ENCODE measurements around the gene MYBPC2.

MYBPC2 gene

GRCh38 chr19:50433201-50434180 is 799 bp downstream of the MYBPC2 start:
- H3K27me3 ChIP-seq (ENCODE audit: low read length), result no peaks in the 10 kb centered on the region

GRCh38 chr19:50434525-50434924 is 1.8 kb downstream of the MYBPC2 start:
- peaks cover 35% of the 10 kb centered on the region for H3F3A ChIP-seq (ENCODE audit: insufficient read depth)
- H3K27me3 ChIP-seq (ENCODE audit: low read length), result no peaks in the 10 kb centered on the region
- TF ChIP-seq CTCF (IDR thresholded peaks at IDR 0.05; ENCODE audit: insufficient read depth, low read length, poor library complexity, severe bottlenecking), result no peak
- H3K9ac ChIP-seq (ENCODE audit: low read length), result no peak overlapping the region
- no peak overlapping the region for H2AFZ ChIP-seq (ENCODE audit: low read depth, low read length, severe bottlenecking)
- no peaks in the 10 kb centered on the region for H3K9me2 ChIP-seq (replicated peaks; ENCODE audit: insufficient read depth, low read length)
- no peak overlapping the region for H3K4me2 ChIP-seq (ENCODE audit: low read depth, low read length, poor library complexity, severe bottlenecking)
- peak overlapping the region; percentile 70 for H3K27ac ChIP-seq (ENCODE audit: low read depth, low read length)
- no peak overlapping the region for H3K4me3 ChIP-seq (ENCODE audit: insufficient read depth, low read length, poor library complexity, severe bottlenecking)
- H3K79me2 ChIP-seq (ENCODE audit: insufficient read depth, low read length), result no peaks in the 10 kb centered on the region
- no peaks in the 10 kb centered on the region for H3K36me3 ChIP-seq (ENCODE audit: low read length)
- no peaks in the 10 kb centered on the region for H4K20me1 ChIP-seq (ENCODE audit: low read depth, low read length)
- H3K9me3 ChIP-seq (ENCODE audit: insufficient read depth, low read length), result no peaks in the 10 kb centered on the region

More at GRCh38 chr19:50433201-50434180, 799 bp downstream of the MYBPC2 start:
- Histone ChIP-seq H3K9me3 (ENCODE audit: insufficient read depth, low read length) (no peaks in the 10 kb centered on the region), H3K4me2 (ENCODE audit: low read depth, low read length, poor library complexity, severe bottlenecking) (peak overlapping the region; percentile 84), H3K9ac (ENCODE audit: low read length) (peak overlapping the region; percentile 54; the same call in 1 of the 2 replicates), H3K9me2 (replicated peaks; ENCODE audit: insufficient read depth, low read length) (no peaks in the 10 kb centered on the region), H3K79me2 (ENCODE audit: insufficient read depth, low read length) (no peaks in the 10 kb centered on the region), H3F3A (ENCODE audit: insufficient read depth) (peaks cover 45% of the 10 kb centered on the region), H3K27ac (ENCODE audit: low read depth, low read length) (peak overlapping the region; percentile 70), H3K36me3 (ENCODE audit: low read length) (no peaks in the 10 kb centered on the region), H4K20me1 (ENCODE audit: low read depth, low read length) (no peaks in the 10 kb centered on the region), H2AFZ (ENCODE audit: low read depth, low read length, severe bottlenecking) (no peak overlapping the region), H3K4me3 (ENCODE audit: insufficient read depth, low read length, poor library complexity, severe bottlenecking) (no peak overlapping the region)
- no peak for TF ChIP-seq CTCF (IDR thresholded peaks at IDR 0.05; ENCODE audit: insufficient read depth, low read length, poor library complexity, severe bottlenecking)
- no peak for TF ChIP-seq EZH2phosphoT487 (conservative IDR thresholded peaks at IDR 0.05; ENCODE audit: low read length)

GRCh38 chr19:50435221-50435620 is 2.5 kb downstream of the MYBPC2 start:
- Histone ChIP-seq H3K79me2 (ENCODE audit: insufficient read depth, low read length) (no peaks in the 10 kb centered on the region), H3K27me3 (ENCODE audit: low read length) (no peaks in the 10 kb centered on the region), H3K9me3 (ENCODE audit: insufficient read depth, low read length) (no peaks in the 10 kb centered on the region), H4K20me1 (ENCODE audit: low read depth, low read length) (no peaks in the 10 kb centered on the region), H3K4me2 (ENCODE audit: low read depth, low read length, poor library complexity, severe bottlenecking) (no peak overlapping the region), H3K4me3 (ENCODE audit: insufficient read depth, low read length, poor library complexity, severe bottlenecking) (no peak overlapping the region), H3K9ac (ENCODE audit: low read length) (no peak overlapping the region), H2AFZ (ENCODE audit: low read depth, low read length, severe bottlenecking) (no peak overlapping the region), H3K36me3 (ENCODE audit: low read length) (no peaks in the 10 kb centered on the region), H3K27ac (ENCODE audit: low read depth, low read length) (no peak overlapping the region), H3F3A (ENCODE audit: insufficient read depth) (peaks cover 30% of the 10 kb centered on the region), H3K9me2 (replicated peaks; ENCODE audit: insufficient read depth, low read length) (no peaks in the 10 kb centered on the region)
- no peak for TF ChIP-seq CTCF (IDR thresholded peaks at IDR 0.05; ENCODE audit: insufficient read depth, low read length, poor library complexity, severe bottlenecking)
